Epithelial cell of esophagus (primary cell): ENCODE measurements around the gene PTPRM.
A peak's percentile ranks its signal among the peaks of the same experiment; 100 is the strongest.

Experiments
- DNase-seq: peaks from one replicate; pipeline ENCODE4 v3.0.0; 2010; ENCODE audit warnings: low read depth
- H3K4me3 ChIP-seq: 2 replicates; pipeline ENCODE4 v1.5.1; 2011; ENCODE audit warnings: mild to moderate bottlenecking, low read length, control low read depth
- CTCF ChIP-seq: IDR thresholded peaks from 2 replicates; pipeline ENCODE4 v1.5.1; 2011; ENCODE audit warnings: low read depth, mild to moderate bottlenecking, low read length, control low read depth, inconsistent platforms; ENCODE audit not compliant: insufficient read depth; ENCODE audit errors: missing control alignments

The PTPRM gene

GRCh38 chr18:7987284-7987976 is 420.3 kb downstream of the PTPRM start:
- no peak for TF ChIP-seq CTCF
- H3K4me3 ChIP-seq: no peak overlapping the region
- DNase-seq: peak; percentile 46

- no peak overlapping the region for H3K4me3 ChIP-seq
- DNase-seq: no peak
- no peak for TF ChIP-seq CTCF
Measured at GRCh38 chr18:7990670-7991069, 423.6 kb downstream of the PTPRM start.

GRCh38 chr18:8001711-8002301 is 434.7 kb downstream of the PTPRM start:
- H3K4me3 ChIP-seq: no peak overlapping the region
- no peak for TF ChIP-seq CTCF
- DNase-seq: no peak

GRCh38 chr18:8003878-8004675 is 437.0 kb downstream of the PTPRM start:
- TF ChIP-seq CTCF: no peak

GRCh38 chr18:8004792-8005191 is 437.7 kb downstream of the PTPRM start:
- H3K4me3 ChIP-seq: no peak overlapping the region
- DNase-seq: no peak
- no peak for TF ChIP-seq CTCF

More at GRCh38 chr18:8003878-8004675, 437.0 kb downstream of the PTPRM start:
- H3K4me3 ChIP-seq: no peak overlapping the region
- DNase-seq: no peak

GRCh38 chr18:8005870-8006569 is 438.9 kb downstream of the PTPRM start:
- H3K4me3 ChIP-seq: no peak overlapping the region
- no peak for DNase-seq

More at GRCh38 chr18:8005870-8006569, 438.9 kb downstream of the PTPRM start:
- TF ChIP-seq CTCF: no peak
